Measurements from ENCODE around the gene CD81. TPM values are rescaled to one million over a fixed set of nuclear protein-coding genes. Genes with fewer than 3 reads are reported as not detected.

CD81 gene
- total and polyA plus RNA-seq, 2 donors from 2014 or later: 827 to 950 TPM

GRCh38 chr11:2361565-2361964 lies 15.5 kb upstream of the CD81 start:
- DNase-seq: no peak
- intact Hi-C loops (cut with DNase I): no loop called here
- FAIRE-seq: no peak

GRCh38 chr11:2362414-2362813 lies 14.7 kb upstream of the CD81 start:
- H3K27me3 ChIP-seq (ENCODE audit: control insufficient read depth, insufficient read depth, low read length): no peaks in the 10 kb centered on the region
- H3K9ac ChIP-seq (ENCODE audit: low read length in 3 of 3): no peak overlapping the region
- intact Hi-C loops (cut with DNase I): no loop called here
- FAIRE-seq (no peak), DNase-seq (no peak)
- H3K4me1 ChIP-seq (ENCODE audit: control insufficient read depth in 2 of 3, insufficient read depth in 2 of 3, low read depth in 1 of 3, low read length in 3 of 3): no peaks in the 10 kb centered on the region
- no peak for TF ChIP-seq CTCF (IDR thresholded peaks at IDR 0.05; ENCODE audit: borderline replicate concordance, extremely low read depth, insufficient read depth)
- H3K36me3 ChIP-seq (ENCODE audit: control insufficient read depth in 2 of 3, insufficient read depth in 3 of 3, low read length in 3 of 3): no peaks in the 10 kb centered on the region
- no peaks in the 10 kb centered on the region for H3K9me3 ChIP-seq (ENCODE audit: control insufficient read depth in 2 of 3, insufficient read depth in 1 of 3, low read length in 3 of 3)
- H3K27ac ChIP-seq (ENCODE audit: low read depth in 2 of 2, low read length in 2 of 2): no peak overlapping the region
- H3K4me3 ChIP-seq (ENCODE audit: low read length in 3 of 3): no peak overlapping the region

More at GRCh38 chr11:2361565-2361964, 15.5 kb upstream of the CD81 start:
- Histone ChIP-seq H3K27me3 (ENCODE audit: control insufficient read depth, insufficient read depth, low read length) (no peaks in the 10 kb centered on the region), H3K4me3 (ENCODE audit: low read length in 3 of 3) (no peak overlapping the region), H3K27ac (ENCODE audit: low read depth in 2 of 2, low read length in 2 of 2) (no peak overlapping the region), H3K4me1 (ENCODE audit: control insufficient read depth in 2 of 3, insufficient read depth in 2 of 3, low read depth in 1 of 3, low read length in 3 of 3) (no peaks in the 10 kb centered on the region), H3K9ac (ENCODE audit: low read length in 3 of 3) (no peak overlapping the region), H3K9me3 (ENCODE audit: control insufficient read depth in 2 of 3, insufficient read depth in 1 of 3, low read length in 3 of 3) (no peaks in the 10 kb centered on the region), H3K36me3 (ENCODE audit: control insufficient read depth in 2 of 3, insufficient read depth in 3 of 3, low read length in 3 of 3) (no peaks in the 10 kb centered on the region)
- TF ChIP-seq CTCF (IDR thresholded peaks at IDR 0.05; ENCODE audit: borderline replicate concordance, extremely low read depth, insufficient read depth): no peak

- FAIRE-seq (no peak), DNase-seq (no peak)
- Histone ChIP-seq H3K27ac (ENCODE audit: low read depth in 2 of 2, low read length in 2 of 2) (no peak overlapping the region), H3K9ac (ENCODE audit: low read length in 3 of 3) (no peak overlapping the region), H3K4me3 (ENCODE audit: low read length in 3 of 3) (no peak overlapping the region), H3K4me1 (ENCODE audit: control insufficient read depth in 2 of 3, insufficient read depth in 2 of 3, low read depth in 1 of 3, low read length in 3 of 3) (no peaks in the 10 kb centered on the region), H3K27me3 (ENCODE audit: control insufficient read depth, insufficient read depth, low read length) (no peaks in the 10 kb centered on the region), H3K36me3 (ENCODE audit: control insufficient read depth in 2 of 3, insufficient read depth in 3 of 3, low read length in 3 of 3) (no peaks in the 10 kb centered on the region), H3K9me3 (ENCODE audit: control insufficient read depth in 2 of 3, insufficient read depth in 1 of 3, low read length in 3 of 3) (no peaks in the 10 kb centered on the region)
- intact Hi-C loops (cut with DNase I): no loop called here
- TF ChIP-seq CTCF (IDR thresholded peaks at IDR 0.05; ENCODE audit: borderline replicate concordance, extremely low read depth, insufficient read depth): no peak
Observed at GRCh38 chr11:2363130-2363529, 14.0 kb upstream of the CD81 start.

All from kidney (tissue), 14 donors.